Nephron progenitor cell (in vitro differentiated cells): ENCODE results near the gene CHST1.

Experiments
- DNase-seq: peaks from one replicate; pipeline ENCODE4 v3.0.0; 2021
- H3K27ac Mint-ChIP-seq: 2 replicates; pipeline ENCODE4 v1.8.0; 2021; ENCODE audit warnings: mild to moderate bottlenecking, moderate library complexity, mixed read lengths
- H3K27me3 Mint-ChIP-seq: 2 replicates; pipeline ENCODE4 v1.8.0; 2021; ENCODE audit warnings: mild to moderate bottlenecking, low read depth, mixed read lengths; ENCODE audit not compliant: poor library complexity
- H3K36me3 Mint-ChIP-seq: 2 replicates; pipeline ENCODE4 v1.8.0; 2021; ENCODE audit warnings: low read depth, mixed read lengths
- H3K4me1 Mint-ChIP-seq: 2 replicates; pipeline ENCODE4 v1.8.0; 2021; ENCODE audit warnings: mixed read lengths
- H3K4me3 Mint-ChIP-seq: 2 replicates; pipeline ENCODE4 v1.8.0; 2021; ENCODE audit warnings: mild to moderate bottlenecking, moderate library complexity, mixed read lengths
- H3K9me3 Mint-ChIP-seq: 2 replicates; pipeline ENCODE4 v1.8.0; 2021; ENCODE audit warnings: mild to moderate bottlenecking, moderate library complexity, mixed read lengths
- TF ChIP-seq, protein P1 (sequence below): fragments of 200-600 bp; sonication (generic); IDR thresholded peaks from 2 replicates; pipeline ENCODE4 v1.5.0; 2021; ENCODE audit warnings: antibody characterized with exemption

Gene CHST1

DNA sequence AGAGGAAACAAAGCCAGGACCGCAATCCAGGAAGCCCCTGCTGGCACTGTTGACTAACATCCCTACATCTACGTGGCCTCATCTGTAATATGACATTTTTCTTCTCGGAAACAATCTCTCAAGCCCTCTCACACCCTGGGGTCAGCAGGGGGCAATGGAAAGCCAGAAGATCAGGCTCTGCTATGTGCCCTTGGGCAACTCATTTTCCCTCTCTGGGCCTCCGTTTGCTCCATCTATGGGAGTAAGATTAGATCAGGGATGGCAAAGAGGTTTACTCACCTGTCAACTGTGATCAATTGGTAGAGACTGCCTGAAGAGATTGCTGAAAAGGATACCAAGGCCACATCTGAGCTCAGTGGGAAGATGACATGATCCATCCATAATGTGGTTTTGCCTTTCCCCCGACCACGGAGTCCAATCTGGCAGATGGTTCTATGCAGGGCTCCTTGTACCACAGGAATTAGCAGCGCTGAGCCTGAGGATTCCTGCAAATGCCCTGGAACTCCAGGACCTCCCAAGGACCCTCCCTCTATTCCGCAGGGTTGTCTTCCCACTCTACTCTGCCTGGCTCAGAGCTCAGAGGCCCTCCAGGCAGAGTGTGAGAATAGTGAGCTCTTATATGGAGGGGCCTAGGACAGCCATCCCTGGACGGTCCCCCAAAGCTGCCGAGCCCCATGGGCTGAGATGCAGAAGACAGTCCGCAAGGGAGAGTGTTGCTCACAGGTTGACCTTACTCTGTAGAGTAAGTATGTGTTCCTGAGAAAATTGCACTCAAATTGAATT is 66.1 kb downstream of the CHST1 start:
- no peak for DNase-seq
- no peaks in the 10 kb centered on the region for H3K36me3 Mint-ChIP-seq
- no peak overlapping the region for H3K4me3 Mint-ChIP-seq
- H3K9me3 Mint-ChIP-seq = peaks cover 4% of the 10 kb centered on the region
- peaks cover 49% of the 10 kb centered on the region for H3K27me3 Mint-ChIP-seq
- no peak overlapping the region for H3K27ac Mint-ChIP-seq
- TF ChIP-seq, protein P1, sequence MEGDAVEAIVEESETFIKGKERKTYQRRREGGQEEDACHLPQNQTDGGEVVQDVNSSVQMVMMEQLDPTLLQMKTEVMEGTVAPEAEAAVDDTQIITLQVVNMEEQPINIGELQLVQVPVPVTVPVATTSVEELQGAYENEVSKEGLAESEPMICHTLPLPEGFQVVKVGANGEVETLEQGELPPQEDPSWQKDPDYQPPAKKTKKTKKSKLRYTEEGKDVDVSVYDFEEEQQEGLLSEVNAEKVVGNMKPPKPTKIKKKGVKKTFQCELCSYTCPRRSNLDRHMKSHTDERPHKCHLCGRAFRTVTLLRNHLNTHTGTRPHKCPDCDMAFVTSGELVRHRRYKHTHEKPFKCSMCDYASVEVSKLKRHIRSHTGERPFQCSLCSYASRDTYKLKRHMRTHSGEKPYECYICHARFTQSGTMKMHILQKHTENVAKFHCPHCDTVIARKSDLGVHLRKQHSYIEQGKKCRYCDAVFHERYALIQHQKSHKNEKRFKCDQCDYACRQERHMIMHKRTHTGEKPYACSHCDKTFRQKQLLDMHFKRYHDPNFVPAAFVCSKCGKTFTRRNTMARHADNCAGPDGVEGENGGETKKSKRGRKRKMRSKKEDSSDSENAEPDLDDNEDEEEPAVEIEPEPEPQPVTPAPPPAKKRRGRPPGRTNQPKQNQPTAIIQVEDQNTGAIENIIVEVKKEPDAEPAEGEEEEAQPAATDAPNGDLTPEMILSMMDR = no peak
- no peaks in the 10 kb centered on the region for H3K4me1 Mint-ChIP-seq
